Measurements from ENCODE around the gene CELA2B.

The CELA2B gene

DNA sequence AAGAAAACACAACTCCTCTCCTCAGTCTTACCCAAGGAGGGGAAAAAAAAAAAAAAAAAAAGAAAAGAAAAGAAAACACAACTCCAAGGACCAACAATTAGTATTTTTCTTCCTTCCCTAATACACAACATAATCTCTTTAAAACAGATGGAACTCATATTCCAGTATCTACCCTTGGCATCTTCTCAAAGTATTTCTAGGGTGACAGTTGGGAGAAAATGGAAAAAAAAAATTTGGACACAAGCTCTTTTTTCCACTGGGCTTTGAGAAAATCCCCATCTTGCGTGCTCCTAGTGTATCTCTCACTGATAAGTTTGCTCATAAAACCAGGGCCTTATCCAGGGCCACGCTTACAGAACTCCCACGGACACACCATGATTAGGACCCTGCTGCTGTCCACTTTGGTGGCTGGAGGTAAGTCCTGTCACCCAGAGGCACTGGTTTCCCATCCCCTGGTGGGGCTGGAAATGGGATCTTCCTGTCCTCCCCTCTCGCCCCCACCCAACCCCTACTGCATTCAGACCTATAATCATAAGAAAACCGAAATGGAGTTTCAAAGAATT is at the start of gene CELA2B:
Gene CELA2B, plus strand, starts transcription at position 353 of the 563 bp plus-strand sequence. Its CDS starts 22 bp downstream, at position 375.
- CTCF ChIA-PET: no interaction called here
- H3K4me3 ChIP-seq (ENCODE audit: low read depth, low read length): no peak within 1 kb of the TSS
- H3K9me3 ChIP-seq (ENCODE audit: control insufficient read depth, insufficient read depth, low read depth, low read length): no peaks in the 10 kb centered on the region
- TF ChIP-seq ZNF473 (tag by site-specific recombination; IDR thresholded peaks at IDR 0.05): no peak
- no peak for TF ChIP-seq ZNF558 (tag by site-specific recombination; IDR thresholded peaks at IDR 0.05)
- no peak for TF ChIP-seq ZNF600 (tag by site-specific recombination; IDR thresholded peaks at IDR 0.05)
- no peak for TF ChIP-seq BCL11A (tag by site-specific recombination; IDR thresholded peaks at IDR 0.05; ENCODE audit: low read depth)
- TF ChIP-seq, protein P1, sequence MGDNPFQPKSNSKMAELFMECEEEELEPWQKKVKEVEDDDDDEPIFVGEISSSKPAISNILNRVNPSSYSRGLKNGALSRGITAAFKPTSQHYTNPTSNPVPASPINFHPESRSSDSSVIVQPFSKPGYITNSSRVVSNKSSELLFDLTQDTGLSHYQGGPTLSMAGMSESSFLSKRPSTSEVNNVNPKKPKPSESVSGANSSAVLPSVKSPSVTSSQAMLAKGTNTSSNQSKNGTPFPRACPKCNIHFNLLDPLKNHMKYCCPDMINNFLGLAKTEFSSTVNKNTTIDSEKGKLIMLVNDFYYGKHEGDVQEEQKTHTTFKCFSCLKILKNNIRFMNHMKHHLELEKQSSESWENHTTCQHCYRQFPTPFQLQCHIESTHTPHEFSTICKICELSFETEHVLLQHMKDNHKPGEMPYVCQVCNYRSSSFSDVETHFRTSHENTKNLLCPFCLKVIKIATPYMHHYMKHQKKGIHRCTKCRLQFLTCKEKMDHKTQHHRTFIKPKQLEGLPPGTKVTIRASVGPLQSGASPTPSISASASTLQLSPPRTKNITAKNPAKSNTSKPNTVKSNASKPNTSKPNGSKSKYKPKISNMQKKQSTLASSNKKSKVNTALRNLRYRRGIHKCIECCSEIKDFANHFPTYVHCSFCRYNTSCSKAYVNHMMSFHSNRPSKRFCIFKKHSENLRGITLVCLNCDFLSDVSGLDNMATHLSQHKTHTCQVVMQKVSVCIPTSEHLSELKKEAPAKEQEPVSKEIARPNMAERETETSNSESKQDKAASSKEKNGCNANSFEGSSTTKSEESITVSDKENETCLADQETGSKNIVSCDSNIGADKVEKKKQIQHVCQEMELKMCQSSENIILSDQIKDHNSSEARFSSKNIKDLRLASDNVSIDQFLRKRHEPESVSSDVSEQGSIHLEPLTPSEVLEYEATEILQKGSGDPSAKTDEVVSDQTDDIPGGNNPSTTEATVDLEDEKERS (tag by site-specific recombination; IDR thresholded peaks at IDR 0.05): no peak
- no peak for TF ChIP-seq ZNF621 (tag by site-specific recombination; IDR thresholded peaks at IDR 0.05)
- no peak for TF ChIP-seq ZNF19 (tag by site-specific recombination; IDR thresholded peaks at IDR 0.05; ENCODE audit: low read depth)
- TF ChIP-seq WT1 (tag by site-specific recombination; IDR thresholded peaks at IDR 0.05): no peak
- no peak for TF ChIP-seq KLF17 (tag by site-specific recombination; IDR thresholded peaks at IDR 0.05)
- no peak for TF ChIP-seq ZBTB20 (tag by site-specific recombination; IDR thresholded peaks at IDR 0.05)
- no peak for TF ChIP-seq ZNF146 (tag by site-specific recombination; IDR thresholded peaks at IDR 0.05)
- TF ChIP-seq ZNF174 (tag by site-specific recombination; IDR thresholded peaks at IDR 0.05): no peak
- TF ChIP-seq ZBTB6 (tag by site-specific recombination; IDR thresholded peaks at IDR 0.05): no peak
- no peak for TF ChIP-seq ZFP3 (tag by site-specific recombination; IDR thresholded peaks at IDR 0.05; ENCODE audit: low read depth)
- no peak for TF ChIP-seq HOXD13 (CRISPR knock-in tag; IDR thresholded peaks at IDR 0.05; ENCODE audit: borderline replicate concordance)
- no peak for TF ChIP-seq HOXA7 (CRISPR knock-in tag; IDR thresholded peaks at IDR 0.05; ENCODE audit: borderline replicate concordance)
- POLR2A ChIA-PET: no interaction called here
- no peak within 1 kb of the TSS for H3K27ac ChIP-seq (ENCODE audit: extremely low read depth, low read depth, low read length)
- no peaks in the 10 kb centered on the region for H3K36me3 ChIP-seq (ENCODE audit: control insufficient read depth in 2 of 2, insufficient read depth in 1 of 2, low read length in 2 of 2)
- H3K4me1 ChIP-seq (ENCODE audit: control insufficient read depth, insufficient read depth, low read length): no peaks in the 10 kb centered on the region

DNA sequence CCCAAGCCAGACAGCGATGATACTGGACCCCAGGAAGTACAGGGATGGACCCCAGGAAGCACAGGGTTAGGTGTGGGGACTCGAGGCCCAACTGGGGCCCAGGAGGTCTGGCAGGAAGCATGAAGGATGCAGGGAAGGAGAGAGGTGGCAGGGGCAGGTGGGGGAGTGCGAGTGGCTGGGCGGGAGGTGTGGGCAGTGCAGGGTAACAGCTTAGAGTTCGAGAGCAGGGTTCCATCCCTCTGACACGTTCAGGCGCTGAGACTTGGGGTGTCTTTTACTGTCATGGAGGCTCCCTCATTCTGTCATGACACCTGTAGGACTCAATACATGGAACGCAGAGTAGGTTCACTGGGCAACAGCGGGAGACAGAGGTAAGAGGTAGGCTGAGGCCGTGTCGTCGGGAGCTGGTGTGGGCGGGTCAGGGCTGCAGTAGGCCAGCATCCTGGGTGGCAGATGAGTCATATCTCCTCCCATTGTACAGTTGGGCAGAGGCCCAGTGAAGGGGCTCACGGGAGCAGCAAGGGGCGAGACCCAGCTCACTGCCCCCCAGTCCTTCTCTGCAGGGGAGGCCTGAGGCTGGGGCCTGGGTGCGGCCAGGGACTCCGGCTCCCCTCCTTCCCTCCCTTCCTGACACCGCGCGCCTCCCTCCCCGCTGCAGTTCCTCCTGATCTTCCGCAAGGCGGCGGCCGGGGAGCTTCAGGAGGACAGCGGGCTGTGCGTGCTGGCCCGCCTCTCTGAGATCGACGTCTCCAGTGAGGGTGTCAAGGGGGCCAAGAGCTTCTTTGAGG is 49.2 kb upstream of the CELA2B start:
- no peaks in the 10 kb centered on the region for H3K9me3 ChIP-seq (ENCODE audit: control insufficient read depth, insufficient read depth, low read depth, low read length)
- H3K4me1 ChIP-seq (ENCODE audit: control insufficient read depth, insufficient read depth, low read length): no peaks in the 10 kb centered on the region
- no peak overlapping the region for H3K4me3 ChIP-seq (ENCODE audit: low read depth, low read length)
- CTCF ChIA-PET: interaction anchor here (0.5 to 8.5 kb wide), 4 partner anchors 12 to 122 kb away, joined by 3 to 145 read pairs (median 4); no protein-coding TSS in a partner anchor
- peaks cover 0 to 36% of the 10 kb centered on the region in 2 experiments; a peak in 1 of 3 replicates for H3K36me3 ChIP-seq (ENCODE audit: control insufficient read depth in 2 of 2, insufficient read depth in 1 of 2, low read length in 2 of 2)
- no peak overlapping the region for H3K27ac ChIP-seq (ENCODE audit: extremely low read depth, low read depth, low read length)
- POLR2A ChIA-PET: no interaction called here
- TF ChIP-seq ZFP37 (tag by site-specific recombination; IDR thresholded peaks at IDR 0.05) (no peak), ZNF449 (tag by site-specific recombination; IDR thresholded peaks at IDR 0.05) (no peak), ZNF488 (tag by site-specific recombination; IDR thresholded peaks at IDR 0.05) (no peak), SP7 (tag by site-specific recombination; IDR thresholded peaks at IDR 0.05) (peak; percentile 49; the same call in 1 of the 2 replicates), KLF9 (tag by site-specific recombination; IDR thresholded peaks at IDR 0.05; ENCODE audit: low read depth) (0 out of 2 replicates have a peak, but pooled peaks have one; percentile 14), ZNF366 (tag by site-specific recombination; conservative IDR thresholded peaks at IDR 0.05) (no peak), ZNF19 (tag by site-specific recombination; IDR thresholded peaks at IDR 0.05; ENCODE audit: low read depth) (no peak), BCL11B (tag by site-specific recombination; IDR thresholded peaks at IDR 0.05; ENCODE audit: low read depth) (no peak), ZNF394 (tag by site-specific recombination; IDR thresholded peaks at IDR 0.05; ENCODE audit: borderline replicate concordance) (no peak), ZNF747 (tag by site-specific recombination; IDR thresholded peaks at IDR 0.05) (no peak), KLF17 (tag by site-specific recombination; IDR thresholded peaks at IDR 0.05) (peak; percentile 72; the same call in 1 of the 2 replicates)
